ENCODE data around the gene KIF18B.

The KIF18B gene

DNA sequence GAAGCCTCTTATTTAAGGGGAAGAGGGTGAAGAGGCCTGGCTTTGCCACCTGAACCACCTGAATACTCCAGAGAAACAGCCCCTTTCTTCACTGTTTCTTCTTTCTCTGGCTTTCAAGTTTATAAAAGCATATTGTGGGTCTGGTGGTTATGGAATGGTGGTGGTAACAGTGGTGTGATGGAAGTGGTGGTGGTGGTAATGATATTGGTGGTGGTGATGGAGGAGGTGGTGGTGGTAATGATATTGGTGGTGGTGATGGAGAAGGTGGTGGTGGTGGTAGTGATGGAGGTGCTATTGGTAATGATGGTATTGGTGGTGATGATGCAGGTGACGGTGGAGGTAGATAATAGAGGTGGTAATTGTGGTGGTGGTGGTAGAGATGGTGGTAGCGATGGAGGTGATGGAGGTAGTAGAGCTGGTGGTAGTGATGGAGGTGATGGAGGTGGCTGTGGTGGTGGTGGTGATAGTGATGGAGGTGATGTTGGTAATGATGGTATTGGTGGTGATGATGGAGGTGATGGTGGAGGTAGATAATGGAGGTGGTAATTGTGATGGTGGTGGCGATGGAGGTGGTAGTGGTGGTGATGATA lies 34.6 kb upstream of the KIF18B start:
- ATAC-seq (ENCODE audit: low read depth) (no peak), DNase-seq (ENCODE audit: low spot score) (no peak)
- no peaks in the 10 kb centered on the region for H3K36me3 ChIP-seq (ENCODE audit: low read depth)
- H3K4me3 ChIP-seq (ENCODE audit: severe bottlenecking): no peak overlapping the region
- peaks cover 20% of the 10 kb centered on the region for H3K4me1 ChIP-seq (ENCODE audit: insufficient read depth, poor library complexity, severe bottlenecking)
- no peaks in the 10 kb centered on the region for H3K27me3 ChIP-seq (ENCODE audit: insufficient read depth, poor library complexity, severe bottlenecking)
- TF ChIP-seq, protein P1, sequence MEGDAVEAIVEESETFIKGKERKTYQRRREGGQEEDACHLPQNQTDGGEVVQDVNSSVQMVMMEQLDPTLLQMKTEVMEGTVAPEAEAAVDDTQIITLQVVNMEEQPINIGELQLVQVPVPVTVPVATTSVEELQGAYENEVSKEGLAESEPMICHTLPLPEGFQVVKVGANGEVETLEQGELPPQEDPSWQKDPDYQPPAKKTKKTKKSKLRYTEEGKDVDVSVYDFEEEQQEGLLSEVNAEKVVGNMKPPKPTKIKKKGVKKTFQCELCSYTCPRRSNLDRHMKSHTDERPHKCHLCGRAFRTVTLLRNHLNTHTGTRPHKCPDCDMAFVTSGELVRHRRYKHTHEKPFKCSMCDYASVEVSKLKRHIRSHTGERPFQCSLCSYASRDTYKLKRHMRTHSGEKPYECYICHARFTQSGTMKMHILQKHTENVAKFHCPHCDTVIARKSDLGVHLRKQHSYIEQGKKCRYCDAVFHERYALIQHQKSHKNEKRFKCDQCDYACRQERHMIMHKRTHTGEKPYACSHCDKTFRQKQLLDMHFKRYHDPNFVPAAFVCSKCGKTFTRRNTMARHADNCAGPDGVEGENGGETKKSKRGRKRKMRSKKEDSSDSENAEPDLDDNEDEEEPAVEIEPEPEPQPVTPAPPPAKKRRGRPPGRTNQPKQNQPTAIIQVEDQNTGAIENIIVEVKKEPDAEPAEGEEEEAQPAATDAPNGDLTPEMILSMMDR (IDR thresholded peaks at IDR 0.05; ENCODE audit: poor library complexity, severe bottlenecking): no peak
- H3K27ac ChIP-seq (ENCODE audit: poor library complexity, severe bottlenecking): peak overlapping the region; percentile 84
- H3K9me3 ChIP-seq (ENCODE audit: severe bottlenecking): no peaks in the 10 kb centered on the region

DNA sequence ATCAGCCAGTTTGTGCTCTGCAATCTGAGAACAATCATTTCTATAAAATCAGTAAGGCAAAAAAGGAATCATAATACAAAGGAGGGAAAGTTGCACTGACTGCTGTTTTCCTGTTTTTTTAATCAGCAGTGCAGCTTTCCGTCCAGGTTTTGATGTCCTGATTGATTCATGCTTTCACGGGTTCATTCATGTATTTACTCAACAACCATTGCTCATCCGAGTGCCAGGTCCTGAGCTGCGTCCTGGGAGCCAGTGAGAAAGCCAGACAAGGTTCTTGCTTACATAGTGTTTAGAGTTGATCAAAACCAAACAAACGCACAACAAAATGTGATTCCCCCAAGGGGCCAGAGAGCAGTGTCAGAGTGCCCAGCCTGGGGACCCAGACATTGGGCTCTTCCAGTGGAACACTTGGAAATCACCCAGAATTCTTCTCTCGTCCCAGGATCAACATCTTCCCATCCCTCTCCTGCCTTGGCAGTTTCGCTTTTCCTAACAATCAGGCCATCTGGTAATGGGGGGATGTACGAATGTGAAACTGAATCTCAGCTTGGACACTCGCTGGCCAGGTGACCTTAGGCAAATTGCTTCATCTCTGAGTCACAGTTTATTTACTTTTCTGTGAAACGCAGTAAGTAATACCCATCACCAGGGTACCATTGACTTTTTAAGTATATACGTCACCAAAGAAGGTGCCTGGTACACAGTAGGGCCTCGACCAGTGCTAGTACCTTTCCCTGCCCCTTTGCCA lies 33.8 kb upstream of the KIF18B start:
- no peaks in the 10 kb centered on the region for H3K9me3 ChIP-seq (ENCODE audit: severe bottlenecking)
- H3K4me3 ChIP-seq (ENCODE audit: severe bottlenecking): peak overlapping the region; percentile 8
- TF ChIP-seq, protein P1 (IDR thresholded peaks at IDR 0.05; ENCODE audit: poor library complexity, severe bottlenecking): no peak
- H3K27ac ChIP-seq (ENCODE audit: poor library complexity, severe bottlenecking): peak overlapping the region; percentile 84
- no peaks in the 10 kb centered on the region for H3K36me3 ChIP-seq (ENCODE audit: low read depth)
- DNase-seq (ENCODE audit: low spot score) (no peak), ATAC-seq (ENCODE audit: low read depth) (peak; percentile 79)
- H3K4me1 ChIP-seq (ENCODE audit: insufficient read depth, poor library complexity, severe bottlenecking): peaks cover 20% of the 10 kb centered on the region
- H3K27me3 ChIP-seq (ENCODE audit: insufficient read depth, poor library complexity, severe bottlenecking): no peaks in the 10 kb centered on the region

DNA sequence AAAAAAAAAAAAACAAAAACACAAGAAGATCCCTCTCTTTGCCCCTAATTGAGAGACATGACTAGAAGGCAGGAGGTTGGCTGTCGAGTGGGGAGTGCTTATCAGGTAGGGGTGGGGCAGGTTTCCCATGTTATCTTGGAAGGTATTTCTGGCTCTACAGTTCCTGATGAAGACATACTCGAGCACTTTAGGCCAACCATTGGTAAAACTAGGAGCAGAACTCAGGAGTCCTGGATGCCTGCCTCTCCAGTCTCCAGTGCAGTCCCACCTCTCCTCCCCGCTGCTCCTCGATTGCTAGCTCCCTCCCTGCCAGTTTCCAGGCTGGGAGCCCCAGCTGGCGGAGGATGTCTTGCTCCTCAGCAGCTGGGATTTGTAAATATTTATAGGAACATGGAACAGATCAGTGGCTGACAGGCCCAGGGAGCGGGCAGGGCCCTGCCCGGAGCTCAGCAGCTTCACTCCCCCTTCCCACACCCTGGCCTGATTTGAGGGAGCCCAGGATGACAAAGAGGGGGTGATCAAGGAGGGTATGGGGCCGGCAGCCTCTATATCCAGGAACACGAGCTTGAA lies 31.9 kb upstream of the KIF18B start:
- no peak for ATAC-seq (ENCODE audit: low read depth)
- DNase-seq (ENCODE audit: low spot score): no peak

DNA sequence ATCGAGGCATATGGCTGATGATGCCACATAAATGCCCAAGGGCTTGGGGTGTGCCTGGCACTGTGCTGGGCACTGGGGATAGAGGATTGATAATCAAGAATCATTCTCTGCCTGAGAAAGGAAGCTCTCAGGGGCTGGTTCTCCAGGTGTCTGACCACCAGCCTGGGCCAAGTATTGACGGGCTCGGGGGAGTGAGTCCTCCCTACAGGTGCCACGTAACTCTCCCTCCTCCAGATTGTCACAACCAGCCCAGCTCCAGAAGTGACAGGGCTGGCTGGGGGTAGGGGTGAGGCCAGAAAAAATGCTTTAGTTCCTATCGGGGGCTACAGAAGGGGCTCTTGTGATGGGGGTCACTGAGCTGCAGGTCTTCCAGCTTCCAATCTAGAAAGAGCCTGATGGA lies 31.2 kb upstream of the KIF18B start:
- Histone ChIP-seq H3K9me3 (ENCODE audit: severe bottlenecking) (no peaks in the 10 kb centered on the region), H3K27me3 (ENCODE audit: insufficient read depth, poor library complexity, severe bottlenecking) (no peaks in the 10 kb centered on the region), H3K36me3 (ENCODE audit: low read depth) (no peaks in the 10 kb centered on the region), H3K4me1 (ENCODE audit: insufficient read depth, poor library complexity, severe bottlenecking) (peaks cover 20% of the 10 kb centered on the region), H3K27ac (ENCODE audit: poor library complexity, severe bottlenecking) (no peak overlapping the region), H3K4me3 (ENCODE audit: severe bottlenecking) (no peak overlapping the region)
- TF ChIP-seq, protein P1 (IDR thresholded peaks at IDR 0.05; ENCODE audit: poor library complexity, severe bottlenecking): no peak
- ATAC-seq (ENCODE audit: low read depth) (no peak), DNase-seq (ENCODE audit: low spot score) (no peak)

More for the DNA sequence above, 31.9 kb upstream of the KIF18B start:
- H3K36me3 ChIP-seq (ENCODE audit: low read depth): no peaks in the 10 kb centered on the region
- peaks cover 20% of the 10 kb centered on the region for H3K4me1 ChIP-seq (ENCODE audit: insufficient read depth, poor library complexity, severe bottlenecking)
- H3K9me3 ChIP-seq (ENCODE audit: severe bottlenecking): no peaks in the 10 kb centered on the region
- no peak overlapping the region for H3K27ac ChIP-seq (ENCODE audit: poor library complexity, severe bottlenecking)
- H3K4me3 ChIP-seq (ENCODE audit: severe bottlenecking): no peak overlapping the region
- TF ChIP-seq, protein P1 (IDR thresholded peaks at IDR 0.05; ENCODE audit: poor library complexity, severe bottlenecking): no peak
- H3K27me3 ChIP-seq (ENCODE audit: insufficient read depth, poor library complexity, severe bottlenecking): no peaks in the 10 kb centered on the region

Measured in RWPE2 (cell line).